ENCODE measurements around the gene TBX10. TPM values are rescaled to one million over a fixed set of nuclear protein-coding genes. Genes with fewer than 3 reads are reported as not detected.

TBX10 gene
- total and polyA plus RNA-seq, 2 donors (not counting 3 experiments of a cell fraction or from before 2014, with no cell fraction given) = not detected

DNA sequence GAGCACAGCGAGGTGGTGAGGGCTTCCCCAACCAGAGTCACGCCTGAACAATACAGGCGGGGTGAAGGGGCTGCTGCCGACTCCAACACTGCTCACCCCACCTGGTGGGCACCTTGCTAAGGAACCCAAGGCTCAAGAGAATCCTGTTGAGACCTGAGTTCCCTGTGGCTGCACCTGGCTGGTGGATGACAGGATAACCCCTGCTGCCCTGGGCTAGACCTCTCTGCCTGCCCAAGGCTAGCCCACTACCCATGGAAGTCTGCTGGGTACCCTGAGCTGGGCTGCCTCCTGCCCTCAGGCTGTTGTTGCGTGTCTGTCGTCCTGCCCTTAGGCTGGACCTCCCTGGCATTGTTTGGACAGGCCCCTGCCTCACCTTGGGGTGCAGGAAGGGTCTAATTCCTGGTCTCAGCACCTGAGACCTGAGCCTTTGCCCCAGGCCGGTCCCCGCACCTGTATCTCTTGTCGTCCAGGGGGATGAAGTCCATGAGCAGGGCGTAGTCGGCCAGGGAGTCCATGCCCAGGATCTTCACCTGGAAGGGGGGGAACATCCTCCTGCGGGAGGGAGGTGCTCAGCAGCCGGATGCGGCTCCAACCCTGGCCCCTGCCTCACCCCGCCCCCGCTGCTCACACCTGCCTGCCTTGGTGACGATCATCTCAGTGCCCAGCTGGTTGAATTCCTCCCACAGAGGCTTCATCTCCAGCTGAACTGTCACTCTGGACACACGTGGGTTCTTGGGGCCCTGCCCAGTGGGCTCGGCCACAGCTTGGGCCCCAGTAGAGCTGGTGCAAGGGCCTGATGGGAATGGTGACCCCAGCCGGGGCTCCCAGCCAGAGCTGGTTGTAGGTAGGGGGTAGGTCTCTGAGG lies 5.0 kb downstream of the TBX10 start:
- dilution Hi-C loops (cut with MboI; ENCODE audit: extremely low pct_ligation_motif_present, low sequenced_read_pairs) (no loop called here), intact Hi-C loops (cut with micrococcal nuclease) (no loop called here)
- TF ChIP-seq, protein P1, sequence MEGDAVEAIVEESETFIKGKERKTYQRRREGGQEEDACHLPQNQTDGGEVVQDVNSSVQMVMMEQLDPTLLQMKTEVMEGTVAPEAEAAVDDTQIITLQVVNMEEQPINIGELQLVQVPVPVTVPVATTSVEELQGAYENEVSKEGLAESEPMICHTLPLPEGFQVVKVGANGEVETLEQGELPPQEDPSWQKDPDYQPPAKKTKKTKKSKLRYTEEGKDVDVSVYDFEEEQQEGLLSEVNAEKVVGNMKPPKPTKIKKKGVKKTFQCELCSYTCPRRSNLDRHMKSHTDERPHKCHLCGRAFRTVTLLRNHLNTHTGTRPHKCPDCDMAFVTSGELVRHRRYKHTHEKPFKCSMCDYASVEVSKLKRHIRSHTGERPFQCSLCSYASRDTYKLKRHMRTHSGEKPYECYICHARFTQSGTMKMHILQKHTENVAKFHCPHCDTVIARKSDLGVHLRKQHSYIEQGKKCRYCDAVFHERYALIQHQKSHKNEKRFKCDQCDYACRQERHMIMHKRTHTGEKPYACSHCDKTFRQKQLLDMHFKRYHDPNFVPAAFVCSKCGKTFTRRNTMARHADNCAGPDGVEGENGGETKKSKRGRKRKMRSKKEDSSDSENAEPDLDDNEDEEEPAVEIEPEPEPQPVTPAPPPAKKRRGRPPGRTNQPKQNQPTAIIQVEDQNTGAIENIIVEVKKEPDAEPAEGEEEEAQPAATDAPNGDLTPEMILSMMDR (IDR thresholded peaks at IDR 0.05; ENCODE audit: extremely low read depth in 1 of 2, insufficient read depth in 1 of 2, low read depth in 1 of 2, low read length in 2 of 2) = no peak
- TF ChIP-seq MAX (IDR thresholded peaks at IDR 0.05; ENCODE audit: insufficient read depth, insufficient read length) = no peak
- no peak for TF ChIP-seq POLR2AphosphoS5 (IDR thresholded peaks at IDR 0.05; ENCODE audit: insufficient read depth, low read depth, low read length)
- TF ChIP-seq EZH2 (IDR thresholded peaks at IDR 0.05; ENCODE audit: borderline replicate concordance, low read depth, low read length, severe bottlenecking) = no peak
- TF ChIP-seq FOS (IDR thresholded peaks at IDR 0.05; ENCODE audit: borderline replicate concordance, insufficient read depth, low read length) = no peak
- TF ChIP-seq GATA2 (IDR thresholded peaks at IDR 0.05; ENCODE audit: insufficient read depth, insufficient read length, low read depth, low read length) = no peak
- TF ChIP-seq POLR2A (IDR thresholded peaks at IDR 0.05; ENCODE audit: low read depth, low read length) = no peak
- BruUV-seq (replicated peaks) = no TSS peak
- no peaks in the 10 kb centered on the region for H3K9me3 ChIP-seq (replicated peaks; ENCODE audit: control insufficient read depth, insufficient read depth, low read length)
- no peak overlapping the region for H3K9ac ChIP-seq (replicated peaks; ENCODE audit: extremely low read depth, insufficient read depth, low read length)
- no peak overlapping the region for H2AFZ ChIP-seq (ENCODE audit: low read depth, low read length)
- POLR2A ChIA-PET = no interaction called here
- H3K27ac ChIP-seq (ENCODE audit: insufficient read depth, low read depth, low read length) = no peak overlapping the region
- CTCF ChIA-PET = interaction anchor here (2.7 kb wide), 1 partner anchor 25 kb away, joined by 11 read pairs; no protein-coding TSS in a partner anchor
- no peaks in the 10 kb centered on the region for H3K79me2 ChIP-seq (ENCODE audit: control insufficient read depth, insufficient read depth, low read length)
- H3K4me2 ChIP-seq (ENCODE audit: insufficient read depth, low read length) = no peak overlapping the region
- H3K36me3 ChIP-seq (ENCODE audit: control insufficient read depth in 2 of 2, extremely low read depth in 1 of 2, insufficient read depth in 2 of 2, low read length in 2 of 2) = no peaks in the 10 kb centered on the region
- no peaks in the 10 kb centered on the region for H3K9me1 ChIP-seq (replicated peaks; ENCODE audit: control insufficient read depth, extremely low read depth, insufficient read depth, low read length)
- no peak for FAIRE-seq
- no peak overlapping the region for H3K4me3 ChIP-seq (replicated peaks in 1 of 3; ENCODE audit: insufficient read depth in 1 of 3, low read depth in 1 of 3, low read length in 3 of 3)
- no peak for DNase-seq (ENCODE audit: low read depth, low spot score)
- peaks cover 4% of the 10 kb centered on the region for H3K4me1 ChIP-seq (ENCODE audit: control insufficient read depth, extremely low read depth, insufficient read depth, low read length)
- H4K20me1 ChIP-seq (replicated peaks; ENCODE audit: control insufficient read depth, extremely low read depth, insufficient read depth, low read length) = no peaks in the 10 kb centered on the region
- H3K27me3 ChIP-seq (ENCODE audit: control insufficient read depth in 2 of 2, insufficient read depth in 2 of 2, low read length in 2 of 2) = no peaks in the 10 kb centered on the region
